Natural killer cell (primary cell): Measurements from ENCODE around the gene RRP8. TPM values are rescaled to one million over a fixed set of nuclear protein-coding genes. Genes with fewer than 3 reads are reported as not detected.

Experiments used
- ATAC-seq, 3 donors: fragments of 150-1000 bp in 2 of 3; fragments of 200-7000 bp in 1 of 3; cut with Tn5 transposase; 1 replicate in 1 of 3; 2 replicates in 2 of 3; pipeline ENCODE4 v1.10.0; 2021; ENCODE audit warnings: mild to moderate bottlenecking in 2 of 3, moderate library complexity in 2 of 3
- DNase-seq, 2 donors: peaks; one replicate each; pipeline versions ENCODE4 v3.0.0 to v3.0.0-alpha.2; 2013 to 2021; ENCODE audit warnings: mixed read lengths in 1 of 2
- H3K27ac ChIP-seq: one replicate; pipeline ENCODE4 v1.5.1; 2013; ENCODE audit warnings: mild to moderate bottlenecking, low read length
- H3K27me3 ChIP-seq: one replicate; pipeline ENCODE4 v1.6.1; 2013; ENCODE audit warnings: low read length; ENCODE audit not compliant: control insufficient read depth, insufficient read depth
- H3K36me3 ChIP-seq: one replicate; pipeline ENCODE4 v1.6.1; 2013; ENCODE audit warnings: low read length; ENCODE audit not compliant: control insufficient read depth, insufficient read depth
- H3K4me1 ChIP-seq: one replicate; pipeline ENCODE4 v1.6.1; 2013; ENCODE audit warnings: low read length; ENCODE audit not compliant: control insufficient read depth, insufficient read depth
- H3K4me3 ChIP-seq: one replicate; pipeline ENCODE4 v1.5.1; 2013; ENCODE audit warnings: low read length
- H3K9me3 ChIP-seq: one replicate; pipeline ENCODE4 v1.6.1; 2013; ENCODE audit warnings: low read length; ENCODE audit not compliant: control insufficient read depth, insufficient read depth
- H3K27ac Mint-ChIP-seq, 2 donors: one replicate each; pipeline ENCODE4 v1.8.0; 2022; ENCODE audit warnings: mild to moderate bottlenecking in 2 of 2, mixed read lengths in 2 of 2, moderate library complexity in 1 of 2
- H3K27me3 Mint-ChIP-seq, 2 donors: one replicate each; pipeline ENCODE4 v1.8.0; 2022; ENCODE audit warnings: low read depth in 2 of 2, mixed read lengths in 2 of 2
- H3K36me3 Mint-ChIP-seq: one replicate; pipeline ENCODE4 v1.8.0; 2022; ENCODE audit warnings: mixed read lengths
- H3K4me1 Mint-ChIP-seq, 2 donors: one replicate each; pipeline ENCODE4 v1.8.0; 2022; ENCODE audit warnings: mixed read lengths in 2 of 2
- H3K4me3 Mint-ChIP-seq: one replicate; pipeline ENCODE4 v1.8.0; 2022; ENCODE audit warnings: mild to moderate bottlenecking, moderate library complexity, mixed read lengths
- H3K9me3 Mint-ChIP-seq, 2 donors: one replicate each; pipeline ENCODE4 v1.8.0; 2022; ENCODE audit warnings: mixed read lengths in 2 of 2
- WGBS: methylation state at CpG from one replicate; pipeline ENCODE4 v1.1.7; 2013; ENCODE audit warnings: missing lambda C conversion rate; ENCODE audit not compliant: insufficient coverage; 5-methylcytosine and 5-hydroxymethylcytosine counted together
- intact Hi-C: fragments of 100-400 bp; cut with micrococcal nuclease; formaldehyde crosslinking; loops from one replicate; pipeline ENCODE4 v1.14.2; 2022
- total RNA-seq, 4 donors: library from RNA; stranded (reverse); fragments of 120-200 nt in 1 of 4; gene quantifications; one replicate each; pipeline versions ENCODE4 v1.2.3 to v1.2.4, GENCODE V29; 2013 to 2022
- TF ChIP-seq, protein P1 (sequence below): fragments of 200-600 bp; IDR thresholded peaks from one replicate; pipeline ENCODE4 v1.8.0; 2022; ENCODE audit warnings: antibody characterized with exemption

Gene RRP8
- 10 to 100 TPM; 31.3 to 35.9 (median 31.9) TPM for total RNA-seq
- 29.4 TPM for total RNA-seq (2013)

DNA sequence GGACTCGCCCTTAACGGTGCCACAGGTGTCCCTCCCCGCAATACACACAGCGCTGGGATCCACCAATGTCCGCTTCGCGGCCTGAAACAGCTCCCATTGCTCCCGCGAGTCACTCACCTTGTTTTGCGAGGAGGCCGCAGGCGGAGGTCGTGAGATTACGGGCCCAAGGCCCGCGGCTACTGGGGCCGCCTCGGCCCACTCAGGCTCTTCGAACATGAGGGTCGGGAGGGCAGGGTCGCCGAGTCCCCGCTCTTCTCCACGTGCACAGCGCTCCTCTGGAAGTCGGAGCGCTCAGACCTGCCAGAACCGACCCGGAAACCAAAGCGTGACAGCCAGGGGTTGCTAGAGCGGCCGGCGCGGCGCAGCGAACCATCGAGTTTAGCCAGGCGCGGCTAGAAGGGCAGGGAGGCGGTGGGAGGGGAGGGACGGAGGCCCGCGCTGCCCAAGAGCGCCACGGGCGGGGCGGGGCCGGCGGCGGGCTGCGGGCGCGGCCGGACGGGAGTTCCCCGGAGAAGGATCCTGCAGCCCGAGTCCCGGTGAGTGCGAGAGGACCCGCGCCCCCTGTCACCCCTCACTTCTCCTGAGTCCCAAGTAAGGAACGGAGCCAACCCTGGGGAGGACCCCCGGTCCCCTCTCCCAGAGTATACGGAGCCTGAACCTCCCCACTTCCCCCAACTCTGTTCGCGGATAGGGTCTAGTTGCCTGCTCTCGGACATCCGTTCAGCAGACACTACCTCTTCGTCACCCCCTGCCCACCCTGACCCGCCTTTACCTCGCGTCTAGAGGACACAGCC lies at the start of gene RRP8, which contains the start of gene ILK:
Gene RRP8, minus strand, starts transcription at position 330 of the 794 bp plus-strand sequence. Its CDS starts 114 bp downstream, at position 216.
Gene ILK, plus strand, starts transcription at position 488 of the 794 bp plus-strand sequence. CDS start 498 bp downstream, outside the sequence.
- Mint-ChIP-seq H3K4me1 (peaks cover 29 to 32% of the 10 kb centered on the region in 2 donors), H3K4me3 (no peak within 1 kb of the TSS), H3K27ac (no peak within 1 kb of the TSS), H3K36me3 (no peaks in the 10 kb centered on the region), H3K9me3 (no peaks in the 10 kb centered on the region), H3K27me3 (no peaks in the 10 kb centered on the region)
- Histone ChIP-seq H3K36me3 (peaks cover 37% of the 10 kb centered on the region), H3K4me3 (peak within 1 kb of the TSS; percentile 85), H3K4me1 (peaks cover 55% of the 10 kb centered on the region), H3K27me3 (no peaks in the 10 kb centered on the region), H3K9me3 (no peaks in the 10 kb centered on the region), H3K27ac (peak within 1 kb of the TSS; percentile 93)
- DNase-seq, result peak; percentile 84 to 90
- TF ChIP-seq, protein P1, sequence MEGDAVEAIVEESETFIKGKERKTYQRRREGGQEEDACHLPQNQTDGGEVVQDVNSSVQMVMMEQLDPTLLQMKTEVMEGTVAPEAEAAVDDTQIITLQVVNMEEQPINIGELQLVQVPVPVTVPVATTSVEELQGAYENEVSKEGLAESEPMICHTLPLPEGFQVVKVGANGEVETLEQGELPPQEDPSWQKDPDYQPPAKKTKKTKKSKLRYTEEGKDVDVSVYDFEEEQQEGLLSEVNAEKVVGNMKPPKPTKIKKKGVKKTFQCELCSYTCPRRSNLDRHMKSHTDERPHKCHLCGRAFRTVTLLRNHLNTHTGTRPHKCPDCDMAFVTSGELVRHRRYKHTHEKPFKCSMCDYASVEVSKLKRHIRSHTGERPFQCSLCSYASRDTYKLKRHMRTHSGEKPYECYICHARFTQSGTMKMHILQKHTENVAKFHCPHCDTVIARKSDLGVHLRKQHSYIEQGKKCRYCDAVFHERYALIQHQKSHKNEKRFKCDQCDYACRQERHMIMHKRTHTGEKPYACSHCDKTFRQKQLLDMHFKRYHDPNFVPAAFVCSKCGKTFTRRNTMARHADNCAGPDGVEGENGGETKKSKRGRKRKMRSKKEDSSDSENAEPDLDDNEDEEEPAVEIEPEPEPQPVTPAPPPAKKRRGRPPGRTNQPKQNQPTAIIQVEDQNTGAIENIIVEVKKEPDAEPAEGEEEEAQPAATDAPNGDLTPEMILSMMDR, result no peak
- ATAC-seq, result peak; percentile 76 to 91 (median 85)
- intact Hi-C loops, result loop anchor here (1.0 to 10.0 kb wide), 6 partner anchors 9 to 141 kb away; partner anchors contain the start of genes MRPL17, TAF10 and TPP1
- under 1% methylated on average over 72 of the region's 72 CpGs for WGBS

DNA sequence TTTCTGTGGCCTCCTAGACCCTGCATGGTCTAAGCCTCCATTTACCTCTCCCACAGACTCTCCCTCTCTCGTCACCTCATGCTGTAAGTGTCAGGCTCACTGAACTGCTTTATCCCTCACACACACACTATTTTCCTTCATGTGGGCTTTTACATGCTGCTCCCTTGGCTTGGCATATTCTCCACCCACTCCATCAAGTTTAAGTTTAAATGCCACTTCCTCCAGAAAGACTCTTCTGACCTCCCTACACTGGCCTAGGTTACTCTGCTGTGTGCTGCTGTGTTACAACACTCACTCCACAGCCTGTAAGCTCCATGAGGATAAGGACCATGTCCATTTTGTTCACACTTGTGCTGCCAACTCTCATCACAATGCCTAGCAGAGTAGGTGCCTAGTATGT lies 49.7 kb upstream of the RRP8 start:
- ATAC-seq (no peak), DNase-seq (no peak)
- intact Hi-C loops, result no loop called here
- peaks cover 4% of the 10 kb centered on the region for H3K27me3 ChIP-seq
- H3K27me3 Mint-ChIP-seq, result peaks cover 0 to 11% of the 10 kb centered on the region in 2 donors
- TF ChIP-seq, protein P1, result no peak
- H3K27ac ChIP-seq, result no peak overlapping the region
- no peaks in the 10 kb centered on the region for H3K36me3 ChIP-seq
- H3K36me3 Mint-ChIP-seq, result no peaks in the 10 kb centered on the region
- no peaks in the 10 kb centered on the region for H3K9me3 ChIP-seq
- no peaks in the 10 kb centered on the region for H3K9me3 Mint-ChIP-seq
- peaks cover 0 to 6% of the 10 kb centered on the region in 2 donors for H3K4me1 Mint-ChIP-seq
- H3K4me3 Mint-ChIP-seq, result no peak overlapping the region
- no peak overlapping the region for H3K27ac Mint-ChIP-seq
- peaks cover 10% of the 10 kb centered on the region for H3K4me1 ChIP-seq
- no peak overlapping the region for H3K4me3 ChIP-seq
- WGBS, result 93% methylated on average over 1 of the region's 1 CpG

DNA sequence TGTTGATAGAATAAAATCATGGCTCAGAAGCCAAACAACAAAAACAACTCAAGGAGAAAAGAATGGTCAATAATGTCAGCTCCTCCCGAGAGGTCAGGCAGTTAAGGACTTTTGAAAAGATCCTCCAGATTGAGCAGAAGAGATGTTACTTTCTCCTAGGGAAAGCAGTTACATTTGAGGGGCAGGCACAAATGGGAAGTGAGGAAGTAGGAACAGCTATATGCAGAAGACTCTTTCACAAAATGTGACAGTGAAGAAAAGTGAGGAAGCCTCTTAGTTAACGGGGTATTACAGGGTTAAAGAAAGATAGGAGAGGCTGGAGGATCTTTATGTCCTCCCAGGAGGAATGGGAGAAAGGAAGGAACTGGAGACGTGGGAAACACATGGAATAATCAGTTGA lies 48.8 kb upstream of the RRP8 start:
- no peak overlapping the region for H3K4me3 ChIP-seq
- H3K9me3 ChIP-seq, result no peaks in the 10 kb centered on the region
- DNase-seq, result no peak
- WGBS, result 78% methylated on average over 3 of the region's 3 CpGs
- peaks cover 17% of the 10 kb centered on the region for H3K4me1 ChIP-seq
- H3K4me1 Mint-ChIP-seq, result peaks cover 0 to 6% of the 10 kb centered on the region in 2 donors
- no peaks in the 10 kb centered on the region for H3K36me3 Mint-ChIP-seq
- no peak for ATAC-seq
- TF ChIP-seq, protein P1, result no peak
- H3K36me3 ChIP-seq, result no peaks in the 10 kb centered on the region
- H3K27me3 ChIP-seq, result peaks cover 4% of the 10 kb centered on the region
- no peak overlapping the region for H3K27ac Mint-ChIP-seq
- peaks cover 0 to 11% of the 10 kb centered on the region in 2 donors for H3K27me3 Mint-ChIP-seq
- no peaks in the 10 kb centered on the region for H3K9me3 Mint-ChIP-seq
- intact Hi-C loops, result no loop called here
- H3K4me3 Mint-ChIP-seq, result no peak overlapping the region
- H3K27ac ChIP-seq, result no peak overlapping the region
